Activated CD4-positive, alpha-beta memory T cell treated with anti-CD3 and anti-CD28 coated beads for 36 hours (primary cell): ENCODE measurements around the gene AGGF1. TPM values are rescaled to one million over a fixed set of nuclear protein-coding genes. Genes with fewer than 3 reads are reported as not detected.
A peak's percentile ranks its signal among the peaks of the same experiment; 100 is the strongest.
"Not testable (repeated sequence)": the region's sequence is repeated elsewhere in the genome, so short reads cannot be mapped to it uniquely, and the experiment has no call there.

Experiments
- CTCF ChIA-PET: fragments of 350-600 bp; sonication (Branson Sonifier 250); formaldehyde crosslinking; loops from one replicate; lab custom pipeline; 2021; ENCODE audit warnings: antibody characterized with exemption, inconsistent platforms; lab: Charles Lee
- POLR2A ChIA-PET: fragments of 350-600 bp; sonication (Branson Sonifier 250); formaldehyde crosslinking; loops from one replicate; lab custom pipeline; 2021; ENCODE audit warnings: antibody characterized with exemption; lab: Charles Lee
- DNase-seq: peaks from one replicate; pipeline ENCODE4 v3.0.0-alpha.2; 2020
- H3K27ac Mint-ChIP-seq: one replicate; pipeline ENCODE4 v1.8.0; 2021; ENCODE audit warnings: mixed read lengths
- H3K27me3 Mint-ChIP-seq: one replicate; pipeline ENCODE4 v1.8.0; 2021; ENCODE audit warnings: mixed read lengths
- H3K36me3 Mint-ChIP-seq: one replicate; pipeline ENCODE4 v1.8.0; 2021; ENCODE audit warnings: mixed read lengths
- H3K4me1 Mint-ChIP-seq: one replicate; pipeline ENCODE4 v1.8.0; 2021; ENCODE audit warnings: low read depth, mixed read lengths
- H3K4me3 Mint-ChIP-seq: one replicate; pipeline ENCODE4 v1.8.0; 2021; ENCODE audit warnings: mild to moderate bottlenecking, mixed read lengths
- H3K9me3 Mint-ChIP-seq: one replicate; pipeline ENCODE4 v1.8.0; 2021; ENCODE audit warnings: mixed read lengths
- intact Hi-C: fragments of 100-400 bp; cut with micrococcal nuclease; formaldehyde crosslinking; loops from one replicate; pipeline ENCODE4 v1.15.1; 2023
- total RNA-seq, 2 experiments: library from RNA; stranded (reverse); gene quantifications; one replicate each; pipeline ENCODE4 v1.2.3, GENCODE V29; 2021

The AGGF1 gene, protein sequence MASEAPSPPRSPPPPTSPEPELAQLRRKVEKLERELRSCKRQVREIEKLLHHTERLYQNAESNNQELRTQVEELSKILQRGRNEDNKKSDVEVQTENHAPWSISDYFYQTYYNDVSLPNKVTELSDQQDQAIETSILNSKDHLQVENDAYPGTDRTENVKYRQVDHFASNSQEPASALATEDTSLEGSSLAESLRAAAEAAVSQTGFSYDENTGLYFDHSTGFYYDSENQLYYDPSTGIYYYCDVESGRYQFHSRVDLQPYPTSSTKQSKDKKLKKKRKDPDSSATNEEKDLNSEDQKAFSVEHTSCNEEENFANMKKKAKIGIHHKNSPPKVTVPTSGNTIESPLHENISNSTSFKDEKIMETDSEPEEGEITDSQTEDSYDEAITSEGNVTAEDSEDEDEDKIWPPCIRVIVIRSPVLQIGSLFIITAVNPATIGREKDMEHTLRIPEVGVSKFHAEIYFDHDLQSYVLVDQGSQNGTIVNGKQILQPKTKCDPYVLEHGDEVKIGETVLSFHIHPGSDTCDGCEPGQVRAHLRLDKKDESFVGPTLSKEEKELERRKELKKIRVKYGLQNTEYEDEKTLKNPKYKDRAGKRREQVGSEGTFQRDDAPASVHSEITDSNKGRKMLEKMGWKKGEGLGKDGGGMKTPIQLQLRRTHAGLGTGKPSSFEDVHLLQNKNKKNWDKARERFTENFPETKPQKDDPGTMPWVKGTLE
- 10 to 100 TPM; 26.5 to 27.6 TPM for total RNA-seq

- intact Hi-C loops: loop anchor here (2.0 to 10.0 kb wide), 3 partner anchors 56 to 1264 kb away; partner anchors contain the start of genes AP3B1 and ZBED3
- peak; percentile 96 for DNase-seq
- peak within 1 kb of the TSS; percentile 88 for H3K4me3 Mint-ChIP-seq
- H3K36me3 Mint-ChIP-seq: peaks cover 22% of the 10 kb centered on the region
- CTCF ChIA-PET: interaction anchor here (1.3 to 2.3 kb wide), 4 partner anchors 47 to 462 kb away, joined by 4 to 22 read pairs (median 9); partner anchors contain the start of genes S100Z and WDR41
- H3K27me3 Mint-ChIP-seq: no peaks in the 10 kb centered on the region
- H3K27ac Mint-ChIP-seq: peak within 1 kb of the TSS; percentile 78
- peaks cover 21% of the 10 kb centered on the region for H3K9me3 Mint-ChIP-seq
- POLR2A ChIA-PET: interaction anchor here (0.5 to 1.7 kb wide), 10 partner anchors 14 to 495 kb away, joined by 3 to 5 read pairs (median 4); partner anchors contain the start of gene ZBED3
- peaks cover 32% of the 10 kb centered on the region for H3K4me1 Mint-ChIP-seq
Observed at GRCh38 chr5:77030097-77031071, at the start of gene AGGF1. Gene AGGF1, plus strand, starts transcription at chr5:77030404. Its CDS starts 363 bp downstream, at chr5:77030767.

DNA sequence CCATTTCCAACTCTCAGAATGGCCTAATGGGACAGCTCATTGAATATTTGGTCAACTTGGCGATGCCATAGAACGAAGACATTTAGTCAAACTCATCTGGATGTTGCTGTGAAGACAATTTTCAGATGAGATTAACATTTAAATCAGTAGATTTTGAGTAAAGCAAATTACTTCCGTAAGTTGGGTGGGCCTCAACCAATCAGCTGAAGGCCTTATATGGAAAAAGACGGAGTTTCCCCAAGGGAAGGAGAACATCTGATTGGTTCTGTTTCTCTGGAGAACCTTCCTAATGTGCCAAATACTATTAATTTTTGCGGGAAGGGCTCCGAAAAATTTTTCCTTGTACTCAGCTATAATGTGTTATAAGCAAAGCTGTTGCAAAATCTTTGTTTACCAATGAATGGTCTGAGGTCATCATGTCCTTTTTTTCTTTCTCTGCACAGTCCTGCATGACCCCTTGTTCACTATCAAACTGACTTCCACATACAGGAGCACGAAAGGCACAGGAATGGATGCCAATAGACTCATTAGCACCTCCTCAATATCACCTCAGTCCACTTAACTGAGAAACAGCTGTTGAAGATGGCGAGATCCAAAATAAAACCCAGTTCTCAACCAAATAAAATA is 49.6 kb upstream of the AGGF1 start:
- Mint-ChIP-seq H3K36me3 (no peaks in the 10 kb centered on the region), H3K4me3 (no peak overlapping the region), H3K4me1 (no peaks in the 10 kb centered on the region), H3K27me3 (no peaks in the 10 kb centered on the region), H3K9me3 (no peaks in the 10 kb centered on the region), H3K27ac (no peak overlapping the region)
- POLR2A ChIA-PET: no interaction called here
- DNase-seq: no peak
- CTCF ChIA-PET: no interaction called here
- intact Hi-C loops: no loop called here

GRCh38 chr5:76982450-76982849 is 47.8 kb upstream of the AGGF1 start:
- no peaks in the 10 kb centered on the region for H3K4me1 Mint-ChIP-seq
- no peak overlapping the region for H3K27ac Mint-ChIP-seq
- no peak for DNase-seq
- POLR2A ChIA-PET: no interaction called here
- intact Hi-C loops: no loop called here
- H3K36me3 Mint-ChIP-seq: no peaks in the 10 kb centered on the region
- H3K9me3 Mint-ChIP-seq: no peaks in the 10 kb centered on the region
- CTCF ChIA-PET: no interaction called here
- no peak overlapping the region for H3K4me3 Mint-ChIP-seq
- H3K27me3 Mint-ChIP-seq: no peaks in the 10 kb centered on the region

DNA sequence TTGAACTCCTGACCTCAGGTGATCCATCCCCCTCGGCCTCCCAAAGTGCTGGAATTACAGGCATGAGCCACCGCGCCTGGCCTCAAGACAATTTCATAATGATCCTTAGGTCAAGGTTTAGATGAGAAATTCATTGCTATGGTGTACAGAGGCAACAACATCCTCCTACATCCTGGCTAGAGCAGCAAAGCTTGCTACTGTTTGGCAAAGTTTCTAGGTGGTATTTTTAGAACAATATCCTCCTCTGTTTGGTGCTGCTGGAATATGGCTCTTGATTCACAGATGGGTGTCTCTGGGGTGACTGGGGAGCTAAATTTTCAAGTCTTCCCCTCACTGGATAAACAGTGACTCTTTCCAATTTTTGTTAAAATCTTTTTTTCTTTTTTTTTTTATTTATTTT is 46.7 kb upstream of the AGGF1 start:
- no peak overlapping the region for H3K4me3 Mint-ChIP-seq
- no peaks in the 10 kb centered on the region for H3K4me1 Mint-ChIP-seq
- no peaks in the 10 kb centered on the region for H3K27me3 Mint-ChIP-seq
- H3K9me3 Mint-ChIP-seq: no peaks in the 10 kb centered on the region
- ChIA-PET CTCF (no interaction called here), POLR2A (no interaction called here)
- intact Hi-C loops: no loop called here
- no peaks in the 10 kb centered on the region for H3K36me3 Mint-ChIP-seq
- no peak for DNase-seq
- H3K27ac Mint-ChIP-seq: no peak overlapping the region

- ChIA-PET POLR2A (interaction anchor here (0.6 kb wide), 1 partner anchor 20 kb away, joined by 3 read pairs; no protein-coding TSS in a partner anchor), CTCF (no interaction called here)
- no peaks in the 10 kb centered on the region for H3K36me3 Mint-ChIP-seq
- no peak for DNase-seq
- no peaks in the 10 kb centered on the region for H3K27me3 Mint-ChIP-seq
- intact Hi-C loops: no loop called here
- no peak overlapping the region for H3K27ac Mint-ChIP-seq
- no peaks in the 10 kb centered on the region for H3K4me1 Mint-ChIP-seq
- no peak overlapping the region for H3K4me3 Mint-ChIP-seq
- H3K9me3 Mint-ChIP-seq: no peaks in the 10 kb centered on the region
Observed at GRCh38 chr5:76986825-76987526, 43.2 kb upstream of the AGGF1 start.

DNA sequence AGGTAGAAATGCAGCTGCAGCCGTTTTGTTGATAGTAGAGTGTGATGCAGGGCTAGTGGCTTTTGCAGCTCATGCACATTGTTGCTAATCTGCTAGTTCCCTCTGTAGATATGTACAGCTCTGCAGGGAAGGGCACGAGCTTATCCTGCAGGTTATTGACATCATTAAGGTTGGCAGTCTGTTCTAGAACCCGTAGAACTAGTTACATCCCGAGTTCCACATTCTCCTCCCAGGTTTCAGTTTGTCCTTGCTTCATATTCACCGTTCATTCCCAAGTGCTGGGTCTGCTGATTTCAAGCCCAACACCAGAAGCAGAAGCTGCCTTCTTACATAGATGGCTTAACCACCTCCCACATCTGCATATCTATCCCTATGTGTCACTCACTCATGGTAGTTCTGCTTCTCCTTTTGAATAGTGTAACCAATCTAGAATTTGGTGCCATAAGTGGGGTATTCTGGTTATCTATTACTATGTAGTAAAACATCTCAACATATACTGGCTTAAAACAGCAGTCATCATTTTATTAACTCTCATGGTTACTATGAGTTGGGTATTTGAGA is 39.2 kb upstream of the AGGF1 start:
- ChIA-PET CTCF (no interaction called here), POLR2A (no interaction called here)
- H3K27ac Mint-ChIP-seq: no peak overlapping the region
- intact Hi-C loops: no loop called here
- no peak overlapping the region for H3K4me3 Mint-ChIP-seq
- no peak for DNase-seq
- H3K4me1 Mint-ChIP-seq: no peaks in the 10 kb centered on the region
- no peaks in the 10 kb centered on the region for H3K36me3 Mint-ChIP-seq
- peaks cover 4% of the 10 kb centered on the region for H3K27me3 Mint-ChIP-seq
- H3K9me3 Mint-ChIP-seq: no peaks in the 10 kb centered on the region

DNA sequence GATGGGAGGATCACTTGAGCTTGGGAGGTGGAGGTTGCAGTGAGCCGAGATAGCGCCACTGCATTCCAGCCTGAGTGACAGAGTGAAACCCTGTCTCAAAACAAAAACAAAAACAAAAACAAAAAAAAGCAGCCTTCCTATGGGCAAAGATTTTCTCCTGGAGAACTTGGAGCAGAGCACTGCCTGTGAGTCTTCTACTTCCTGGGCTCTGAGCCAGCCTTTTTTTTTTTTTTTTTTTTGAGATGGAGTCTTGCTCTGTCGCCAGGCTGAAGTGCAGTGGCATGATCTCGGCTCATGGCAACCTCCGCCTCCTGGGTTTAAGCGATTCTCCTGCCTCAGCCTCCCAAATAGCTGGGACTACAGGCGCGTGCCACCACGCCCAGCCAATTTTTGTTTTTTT is 36.8 kb upstream of the AGGF1 start:
- CTCF ChIA-PET: not testable (repeated sequence)

GRCh38 chr5:76994337-76994736 is 35.9 kb upstream of the AGGF1 start:
- Mint-ChIP-seq H3K27me3 (peaks cover 5% of the 10 kb centered on the region), H3K4me1 (no peaks in the 10 kb centered on the region), H3K4me3 (no peak overlapping the region), H3K9me3 (no peaks in the 10 kb centered on the region), H3K36me3 (no peaks in the 10 kb centered on the region), H3K27ac (no peak overlapping the region)
- DNase-seq: no peak
- intact Hi-C loops: no loop called here
- ChIA-PET POLR2A (no interaction called here), CTCF (no interaction called here)

More for the DNA sequence above, 36.8 kb upstream of the AGGF1 start:
- H3K27ac Mint-ChIP-seq, H3K9me3 Mint-ChIP-seq, H3K27me3 Mint-ChIP-seq, DNase-seq, H3K36me3 Mint-ChIP-seq, intact Hi-C loops, H3K4me1 Mint-ChIP-seq, H3K4me3 Mint-ChIP-seq, POLR2A ChIA-PET: not testable (repeated sequence)

DNA sequence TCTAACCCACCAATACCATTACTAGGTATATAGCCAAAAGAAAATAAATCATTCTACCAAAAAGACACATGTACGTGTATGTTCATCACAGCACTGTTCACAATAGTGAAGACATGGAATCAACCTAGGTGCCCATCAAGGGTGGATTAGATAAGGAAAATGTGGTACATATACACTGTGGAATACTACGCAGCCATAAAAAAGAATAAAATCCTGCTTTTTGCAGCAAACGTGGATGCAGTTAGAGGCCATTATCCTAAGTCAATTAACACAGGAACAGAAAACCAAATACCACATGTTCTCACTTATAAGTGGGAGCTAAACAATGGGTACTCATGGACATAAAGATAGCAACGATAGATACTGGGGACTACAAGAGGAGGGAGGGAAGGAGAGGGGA is 32.0 kb upstream of the AGGF1 start:
- H3K4me1 Mint-ChIP-seq, H3K9me3 Mint-ChIP-seq, H3K27ac Mint-ChIP-seq, POLR2A ChIA-PET, intact Hi-C loops, H3K36me3 Mint-ChIP-seq, H3K4me3 Mint-ChIP-seq, DNase-seq: not testable (repeated sequence)
- CTCF ChIA-PET: interaction anchor here (1.4 kb wide), 1 partner anchor 18 kb away, joined by 5 read pairs; no protein-coding TSS in a partner anchor
- H3K27me3 Mint-ChIP-seq: peaks cover 15% of the 10 kb centered on the region

DNA sequence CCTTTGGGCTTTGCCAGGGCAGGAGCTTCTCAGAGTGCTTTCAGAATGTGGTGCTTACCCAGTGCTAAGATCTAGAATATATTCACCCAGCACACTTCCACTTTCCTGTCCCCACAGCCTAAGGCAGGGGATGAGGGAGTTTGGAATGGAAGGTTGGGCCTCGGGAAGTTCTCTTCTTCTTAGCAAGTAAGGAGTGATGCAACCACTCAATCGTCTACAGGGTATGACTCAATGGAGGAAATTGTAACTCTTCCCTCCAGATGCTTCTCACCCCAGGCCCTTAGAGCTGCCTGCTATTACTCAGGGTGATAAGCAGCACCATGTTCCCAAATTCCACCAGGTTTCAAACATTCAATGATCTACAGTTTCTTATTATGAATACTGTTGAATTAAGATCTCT is 30.8 kb upstream of the AGGF1 start:
- no peak overlapping the region for H3K27ac Mint-ChIP-seq
- no peak overlapping the region for H3K4me3 Mint-ChIP-seq
- CTCF ChIA-PET: no interaction called here
- no peak for DNase-seq
- H3K4me1 Mint-ChIP-seq: no peaks in the 10 kb centered on the region
- POLR2A ChIA-PET: no interaction called here
- H3K9me3 Mint-ChIP-seq: no peaks in the 10 kb centered on the region
- no peaks in the 10 kb centered on the region for H3K36me3 Mint-ChIP-seq
- H3K27me3 Mint-ChIP-seq: peaks cover 12% of the 10 kb centered on the region
- intact Hi-C loops: no loop called here

- no peak for DNase-seq
- CTCF ChIA-PET: no interaction called here
- Mint-ChIP-seq H3K4me3 (no peak overlapping the region), H3K36me3 (no peaks in the 10 kb centered on the region), H3K9me3 (no peaks in the 10 kb centered on the region), H3K4me1 (no peaks in the 10 kb centered on the region), H3K27ac (no peak overlapping the region), H3K27me3 (peaks cover 11% of the 10 kb centered on the region)
- POLR2A ChIA-PET: no interaction called here
- intact Hi-C loops: no loop called here
Observed at GRCh38 chr5:77003246-77003645, 27.0 kb upstream of the AGGF1 start.
